Stomach (tissue), 4 donors: ENCODE data around the gene ATP6AP1.

Experiments used
- EP300 ChIP-seq: sonication (generic); formaldehyde crosslinking; IDR thresholded peaks from one replicate; pipeline ENCODE4 v1.6.1; 2017; ENCODE audit warnings: antibody characterized with exemption
- POLR2A ChIP-seq, 4 donors: fragments of 450-650 bp; IDR thresholded peaks; one replicate each; pipeline ENCODE4 v1.6.1; 2016; ENCODE audit warnings: antibody characterized with exemption in 4 of 4, control low read depth in 2 of 4, mild to moderate bottlenecking in 1 of 4, moderate library complexity in 1 of 4
- POLR2AphosphoS5 ChIP-seq, 3 donors: sonication (generic); formaldehyde crosslinking; IDR thresholded peaks; one replicate each; pipeline ENCODE4 v1.6.1; 2016; ENCODE audit warnings: antibody characterized with exemption in 3 of 3
- TF ChIP-seq, protein P1 (sequence below), 7 experiments: fragments of 450-650 bp in 4 of 7; fragments of 200-600 bp in 3 of 7; sonication (generic) in 3 of 7; IDR thresholded peaks; one replicate each; pipeline ENCODE4 v1.5.1; 2016 to 2019; ENCODE audit warnings: antibody characterized with exemption in 7 of 7, control low read depth in 2 of 7, mild to moderate bottlenecking in 1 of 7

GRCh38 chrX:154441984-154442707, 13.7 kb downstream of the ATP6AP1 start:
- TF ChIP-seq POLR2AphosphoS5 (IDR thresholded peaks at IDR 0.05), result no peak
- no peak for TF ChIP-seq EP300
- TF ChIP-seq, protein P1, sequence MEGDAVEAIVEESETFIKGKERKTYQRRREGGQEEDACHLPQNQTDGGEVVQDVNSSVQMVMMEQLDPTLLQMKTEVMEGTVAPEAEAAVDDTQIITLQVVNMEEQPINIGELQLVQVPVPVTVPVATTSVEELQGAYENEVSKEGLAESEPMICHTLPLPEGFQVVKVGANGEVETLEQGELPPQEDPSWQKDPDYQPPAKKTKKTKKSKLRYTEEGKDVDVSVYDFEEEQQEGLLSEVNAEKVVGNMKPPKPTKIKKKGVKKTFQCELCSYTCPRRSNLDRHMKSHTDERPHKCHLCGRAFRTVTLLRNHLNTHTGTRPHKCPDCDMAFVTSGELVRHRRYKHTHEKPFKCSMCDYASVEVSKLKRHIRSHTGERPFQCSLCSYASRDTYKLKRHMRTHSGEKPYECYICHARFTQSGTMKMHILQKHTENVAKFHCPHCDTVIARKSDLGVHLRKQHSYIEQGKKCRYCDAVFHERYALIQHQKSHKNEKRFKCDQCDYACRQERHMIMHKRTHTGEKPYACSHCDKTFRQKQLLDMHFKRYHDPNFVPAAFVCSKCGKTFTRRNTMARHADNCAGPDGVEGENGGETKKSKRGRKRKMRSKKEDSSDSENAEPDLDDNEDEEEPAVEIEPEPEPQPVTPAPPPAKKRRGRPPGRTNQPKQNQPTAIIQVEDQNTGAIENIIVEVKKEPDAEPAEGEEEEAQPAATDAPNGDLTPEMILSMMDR (IDR thresholded peaks at IDR 0.05), result no peak
- TF ChIP-seq POLR2A (IDR thresholded peaks at IDR 0.05), result no peak
